Peyer's patch (tissue), 4 donors: Measurements from ENCODE around the gene RSPH9. TPM values are rescaled to one million over a fixed set of nuclear protein-coding genes. Genes with fewer than 3 reads are reported as not detected.

Experiments used
- DNase-seq, 3 donors: peaks; one replicate each; pipeline ENCODE4 v3.0.0-alpha.2; 2017 to 2019
- H3K27ac ChIP-seq, 4 donors: fragments of 200-600 bp; sonication (generic); one replicate each; pipeline ENCODE4 v1.5.1; 2016 to 2019
- H3K27me3 ChIP-seq, 2 donors: fragments of 200-600 bp; sonication (generic); one replicate each; pipeline ENCODE4 v1.5.1; 2019
- H3K36me3 ChIP-seq, 3 donors: fragments of 200-600 bp; sonication (generic); one replicate each; pipeline ENCODE4 v1.5.1; 2016 to 2019
- H3K4me1 ChIP-seq, 4 donors: fragments of 200-600 bp; sonication (generic); one replicate each; pipeline ENCODE4 v1.5.1; 2016 to 2019
- H3K4me3 ChIP-seq, 4 donors: fragments of 200-600 bp; sonication (generic); 1 replicate in 3 of 4; 2 replicates in 1 of 4; pipeline ENCODE4 v1.5.1; 2016 to 2019; ENCODE audit warnings: mild to moderate bottlenecking in 1 of 4
- H3K9me3 ChIP-seq, 4 donors: fragments of 200-600 bp; sonication (generic); one replicate each; pipeline ENCODE4 v1.5.1; 2016 to 2019; ENCODE audit warnings: mild to moderate bottlenecking in 1 of 4
- POLR2A ChIP-seq, 2 donors: fragments of 450-650 bp; IDR thresholded peaks; one replicate each; pipeline ENCODE4 v1.5.1; 2017; ENCODE audit warnings: antibody characterized with exemption in 2 of 2, mild to moderate bottlenecking in 2 of 2, moderate library complexity in 2 of 2
- total RNA-seq, 4 donors: library from RNA; depleted of rRNA; stranded (reverse); fragments of >200 nt; gene quantifications; one replicate each; pipeline ENCODE4 v1.1.0, GENCODE V29; 2016
- TF ChIP-seq, protein P1 (sequence below), 6 experiments: fragments of 450-650 bp in 4 of 6; fragments of 200-600 bp in 2 of 6; sonication (generic) in 1 of 6; IDR thresholded peaks; one replicate each; pipeline ENCODE4 v1.5.1; 2017 to 2019; ENCODE audit warnings: antibody characterized with exemption in 6 of 6, mild to moderate bottlenecking in 3 of 6, moderate library complexity in 1 of 6

The RSPH9 gene
- total RNA-seq, 4 donors from 2014 or later = 1.7 TPM; not detected in 3

DNA sequence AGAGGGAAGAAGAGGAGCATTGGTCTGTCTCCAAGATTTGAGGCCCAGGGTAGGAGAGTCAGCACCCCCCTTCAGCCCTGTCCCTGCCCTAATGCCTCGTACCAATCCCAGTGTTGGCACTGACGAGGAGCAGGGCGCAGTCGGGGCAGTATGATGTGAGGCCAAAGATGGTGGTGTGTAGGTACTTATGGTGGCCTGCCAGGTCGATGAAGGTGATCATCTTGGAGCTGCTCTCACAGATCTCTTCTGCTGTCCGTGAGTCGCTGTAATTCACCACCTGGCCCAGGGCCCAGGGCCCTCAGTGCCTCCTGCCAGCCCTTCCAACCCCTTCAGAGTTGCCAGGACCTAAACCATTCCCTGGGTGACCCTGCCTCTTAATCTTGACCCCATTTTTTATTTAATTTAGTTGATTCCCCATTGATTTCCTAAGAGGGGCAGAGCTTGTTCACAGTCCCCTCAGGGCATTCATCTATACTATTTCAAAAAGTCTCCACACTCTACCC is 20.0 kb upstream of the RSPH9 start:
- H3K4me1 ChIP-seq = peaks cover 0 to 18% (median 0%) of the 10 kb centered on the region in 4 donors
- no peak for TF ChIP-seq POLR2A (IDR thresholded peaks at IDR 0.05)
- TF ChIP-seq, protein P1, sequence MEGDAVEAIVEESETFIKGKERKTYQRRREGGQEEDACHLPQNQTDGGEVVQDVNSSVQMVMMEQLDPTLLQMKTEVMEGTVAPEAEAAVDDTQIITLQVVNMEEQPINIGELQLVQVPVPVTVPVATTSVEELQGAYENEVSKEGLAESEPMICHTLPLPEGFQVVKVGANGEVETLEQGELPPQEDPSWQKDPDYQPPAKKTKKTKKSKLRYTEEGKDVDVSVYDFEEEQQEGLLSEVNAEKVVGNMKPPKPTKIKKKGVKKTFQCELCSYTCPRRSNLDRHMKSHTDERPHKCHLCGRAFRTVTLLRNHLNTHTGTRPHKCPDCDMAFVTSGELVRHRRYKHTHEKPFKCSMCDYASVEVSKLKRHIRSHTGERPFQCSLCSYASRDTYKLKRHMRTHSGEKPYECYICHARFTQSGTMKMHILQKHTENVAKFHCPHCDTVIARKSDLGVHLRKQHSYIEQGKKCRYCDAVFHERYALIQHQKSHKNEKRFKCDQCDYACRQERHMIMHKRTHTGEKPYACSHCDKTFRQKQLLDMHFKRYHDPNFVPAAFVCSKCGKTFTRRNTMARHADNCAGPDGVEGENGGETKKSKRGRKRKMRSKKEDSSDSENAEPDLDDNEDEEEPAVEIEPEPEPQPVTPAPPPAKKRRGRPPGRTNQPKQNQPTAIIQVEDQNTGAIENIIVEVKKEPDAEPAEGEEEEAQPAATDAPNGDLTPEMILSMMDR (IDR thresholded peaks at IDR 0.05) = no peak
- no peaks in the 10 kb centered on the region for H3K27me3 ChIP-seq
- H3K27ac ChIP-seq = no peak overlapping the region
- H3K9me3 ChIP-seq = no peaks in the 10 kb centered on the region
- DNase-seq = no peak
- no peak overlapping the region for H3K4me3 ChIP-seq
- H3K36me3 ChIP-seq = peaks cover 0 to 66% (median 0%) of the 10 kb centered on the region in 3 donors

DNA sequence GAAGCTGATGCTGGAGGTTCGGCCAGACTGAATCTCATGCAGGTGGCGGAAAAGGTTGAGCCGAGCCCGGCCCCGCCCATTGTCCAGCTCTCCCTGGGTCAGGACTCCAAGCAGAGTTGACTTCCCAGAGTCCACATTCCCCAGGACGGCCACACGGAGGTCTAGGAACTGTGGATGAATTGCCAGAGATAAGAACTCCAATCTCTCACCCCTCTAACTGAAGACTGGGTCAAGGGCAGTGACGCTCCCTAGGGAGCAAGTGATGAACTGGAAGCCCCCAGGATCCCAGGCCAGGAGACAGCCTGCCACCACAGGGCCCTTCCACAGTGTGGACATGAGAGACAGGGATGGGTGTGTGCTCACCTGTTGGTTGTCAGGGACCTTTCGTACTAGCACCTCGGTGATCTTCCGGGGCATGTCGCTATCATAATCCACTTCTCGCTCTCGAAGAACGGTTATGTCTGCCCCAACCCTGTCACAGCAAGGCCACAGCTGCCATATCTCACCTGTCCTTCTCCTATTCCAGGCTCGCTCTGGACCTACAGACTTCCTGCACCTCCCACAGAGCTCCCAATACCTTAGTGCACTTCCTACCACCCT is 19.3 kb upstream of the RSPH9 start:
- Histone ChIP-seq H3K36me3 (peaks cover 0 to 59% (median 0%) of the 10 kb centered on the region in 3 donors), H3K9me3 (no peaks in the 10 kb centered on the region), H3K4me1 (peaks cover 0 to 22% (median 3%) of the 10 kb centered on the region in 4 donors), H3K4me3 (no peak overlapping the region), H3K27me3 (no peaks in the 10 kb centered on the region), H3K27ac (no peak overlapping the region)
- no peak for DNase-seq
- TF ChIP-seq POLR2A (IDR thresholded peaks at IDR 0.05) = no peak
- TF ChIP-seq, protein P1 (IDR thresholded peaks at IDR 0.05) = no peak

DNA sequence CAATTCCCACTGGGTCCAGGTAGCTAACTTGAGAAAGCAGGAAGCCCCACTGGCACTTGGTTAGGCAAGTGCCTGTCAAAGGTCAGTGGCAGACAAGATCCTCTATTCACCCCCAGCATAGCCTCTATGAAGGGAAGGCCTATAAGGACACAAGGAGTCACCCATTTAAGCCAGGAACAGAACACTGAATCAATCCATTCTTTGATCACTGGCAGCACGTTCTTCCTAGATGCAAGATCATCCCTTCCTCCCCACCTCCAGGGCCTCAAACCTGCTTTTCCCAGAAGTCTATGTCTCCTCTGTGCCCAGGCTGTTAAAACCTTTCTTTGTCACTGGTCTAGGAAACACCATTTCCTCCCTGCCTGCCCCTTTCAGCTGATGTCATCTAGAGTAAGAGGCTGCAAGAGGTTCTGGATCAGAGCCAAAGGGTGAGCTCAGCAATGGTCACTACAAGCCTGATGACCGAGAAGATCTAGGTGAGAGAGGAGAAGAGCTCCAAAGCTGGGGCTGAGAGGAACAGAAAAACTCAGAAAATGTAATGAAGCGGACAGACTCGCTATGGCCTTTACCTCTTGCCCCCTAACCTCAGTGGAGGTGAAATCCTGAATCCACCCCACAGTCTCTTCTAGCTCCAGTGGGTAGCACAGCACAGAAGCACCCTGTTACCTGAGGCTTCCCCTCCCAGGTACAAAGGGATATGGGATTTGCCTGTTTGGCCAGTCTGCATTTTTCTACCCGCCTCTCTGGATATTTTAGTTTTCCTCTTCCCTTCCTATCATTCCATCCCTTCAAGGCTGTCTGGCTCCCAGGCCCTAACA is 17.6 kb upstream of the RSPH9 start:
- no peak overlapping the region for H3K4me3 ChIP-seq
- DNase-seq = peak in 2 of 3 donors; percentile 36 to 87
- TF ChIP-seq, protein P1 (IDR thresholded peaks at IDR 0.05) = no peak
- no peak for TF ChIP-seq POLR2A (IDR thresholded peaks at IDR 0.05)

DNA sequence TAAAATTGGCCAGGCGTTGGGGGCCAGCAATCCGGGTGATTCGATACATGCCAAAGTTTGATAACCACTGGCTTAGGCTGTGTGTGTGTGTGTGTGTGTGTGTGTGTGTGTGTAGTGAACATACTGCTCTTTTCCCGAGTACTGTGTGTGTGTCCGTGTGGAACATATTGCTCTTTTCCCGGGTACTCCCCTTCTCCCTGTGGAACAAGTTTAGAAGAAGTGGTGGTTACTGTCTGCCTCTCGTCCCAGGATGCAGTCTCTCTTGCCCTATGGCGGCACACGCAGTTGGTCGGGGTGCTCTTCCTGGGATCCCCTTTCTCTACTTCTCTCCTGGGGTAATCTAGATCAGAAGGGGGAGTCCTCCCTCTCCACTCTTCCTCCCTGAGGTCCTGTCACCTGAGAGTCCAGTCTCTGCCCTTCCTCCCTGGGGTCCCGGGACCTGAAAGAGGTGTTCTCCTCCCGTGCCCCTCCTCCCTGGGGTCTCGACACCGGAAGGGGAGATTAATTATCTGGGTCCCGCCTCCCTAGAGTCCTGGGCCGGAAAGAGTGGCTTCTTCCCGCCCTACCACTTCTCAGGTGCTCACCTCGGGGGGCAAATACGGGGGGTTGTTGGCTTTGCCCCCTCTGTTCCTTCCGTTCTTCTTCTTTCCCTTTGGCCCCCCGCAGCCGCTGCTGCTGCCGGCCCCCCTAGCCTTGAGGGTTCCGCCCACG is 16.3 kb upstream of the RSPH9 start:
- H3K36me3 ChIP-seq = peaks cover 0 to 28% (median 0%) of the 10 kb centered on the region in 3 donors
- no peaks in the 10 kb centered on the region for H3K9me3 ChIP-seq
- H3K27ac ChIP-seq = peak overlapping the region; percentile 91 to 99 (median 96)
- peak in 2 of 3 donors; percentile 52 to 70 for DNase-seq
- TF ChIP-seq, protein P1 (IDR thresholded peaks at IDR 0.05) = no peak
- no peak for TF ChIP-seq POLR2A (IDR thresholded peaks at IDR 0.05)
- H3K27me3 ChIP-seq = no peaks in the 10 kb centered on the region
- peak overlapping the region; percentile 84 to 99 (median 96) for H3K4me3 ChIP-seq
- H3K4me1 ChIP-seq = peaks cover 0 to 33% (median 3%) of the 10 kb centered on the region in 4 donors

More for the DNA sequence above, 17.6 kb upstream of the RSPH9 start:
- Histone ChIP-seq H3K36me3 (peaks cover 0 to 42% (median 0%) of the 10 kb centered on the region in 3 donors), H3K9me3 (no peaks in the 10 kb centered on the region), H3K27me3 (no peaks in the 10 kb centered on the region), H3K27ac (peak overlapping the region; percentile 8 to 57 (median 46)), H3K4me1 (peaks cover 0 to 24% (median 3%) of the 10 kb centered on the region in 4 donors)

DNA sequence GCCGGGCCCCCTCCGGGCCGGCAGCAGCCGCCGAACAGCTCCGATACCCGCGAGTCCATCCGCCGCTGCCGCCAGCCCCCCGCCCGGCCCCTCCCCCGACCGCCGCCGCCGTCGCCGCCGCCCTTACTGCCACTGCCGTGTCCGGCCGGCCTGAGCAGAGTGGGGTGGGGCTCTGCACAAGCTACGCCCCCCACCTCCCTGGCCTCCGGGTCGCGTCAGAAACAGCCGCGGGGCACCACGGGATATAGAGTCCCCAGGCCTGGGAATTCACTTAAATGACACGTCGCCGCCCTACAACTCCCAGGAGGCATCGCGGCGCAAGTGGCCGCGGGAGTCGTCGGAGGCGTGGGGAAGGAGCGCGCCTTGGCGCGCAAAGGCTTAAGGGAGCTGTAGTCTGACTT is 15.7 kb upstream of the RSPH9 start, which contains the start of gene GTPBP2:
Gene GTPBP2, minus strand, starts transcription at position 161 of the 401 bp plus-strand sequence. Its CDS starts 102 bp downstream, at position 59.
- DNase-seq = peak; percentile 99
- Histone ChIP-seq H3K36me3 (peaks cover 0 to 23% (median 0%) of the 10 kb centered on the region in 3 donors), H3K27ac (peak within 1 kb of the TSS; percentile 91 to 99 (median 96)), H3K4me3 (peak within 1 kb of the TSS; percentile 84 to 99 (median 96)), H3K4me1 (peaks cover 0 to 34% (median 3%) of the 10 kb centered on the region in 4 donors), H3K27me3 (no peaks in the 10 kb centered on the region), H3K9me3 (no peaks in the 10 kb centered on the region)
- peak in 1 of 2 donors; percentile 23 for TF ChIP-seq POLR2A (IDR thresholded peaks at IDR 0.05)
- TF ChIP-seq, protein P1 (IDR thresholded peaks at IDR 0.05) = no peak
